HepG2 (cell line): ENCODE measurements around the gene CYP27A1. TPM values are rescaled to one million over a fixed set of nuclear protein-coding genes. Genes with fewer than 3 reads are reported as not detected.

Source experiments
- CHD4 ChIP-seq: fragments of 200-600 bp; sonication (generic); IDR thresholded peaks from 2 replicates; pipeline ENCODE4 v1.7.0; 2017; ENCODE audit warnings: mild to moderate bottlenecking, low read length, borderline replicate concordance
- FOXA1 ChIP-seq, 2 experiments: fragments of 450-650 bp in 1 of 2; sonication (generic) in 1 of 2; formaldehyde crosslinking in 1 of 2; IDR thresholded peaks; 2 replicates each; pipeline versions ENCODE4 v1.4.0 to v1.6.1; 2016 to 2020; ENCODE audit warnings: missing genetic modification reagents in 1 of 2
- KLF15 ChIP-seq: sonication (generic); formaldehyde crosslinking; IDR thresholded peaks from 2 replicates; pipeline ENCODE4 v1.8.1; 2023; ENCODE audit warnings: borderline replicate concordance, mild to moderate bottlenecking, inconsistent platforms, missing genetic modification reagents, mixed read lengths
- MTA1 ChIP-seq: sonication (generic); formaldehyde crosslinking; IDR thresholded peaks from 2 replicates; pipeline ENCODE4 v1.4.0; 2020; ENCODE audit warnings: missing genetic modification reagents, mild to moderate bottlenecking, borderline replicate concordance
- NCOA5 ChIP-seq: sonication (generic); formaldehyde crosslinking; IDR thresholded peaks from 2 replicates; pipeline ENCODE4 v1.4.0; 2020; ENCODE audit warnings: missing genetic modification reagents
- ONECUT2 ChIP-seq: sonication (generic); formaldehyde crosslinking; IDR thresholded peaks from 2 replicates; pipeline ENCODE4 v1.4.0; 2020; ENCODE audit warnings: missing genetic modification reagents
- POLR2A ChIP-seq, 2 experiments: IDR thresholded peaks; 2 replicates each; pipeline ENCODE4 v1.6.1; 2011; ENCODE audit warnings: low read depth in 2 of 2, low read length in 2 of 2, mild to moderate bottlenecking in 1 of 2, moderate library complexity in 1 of 2; ENCODE audit not compliant: insufficient read depth in 1 of 2
- SIX1 ChIP-seq: sonication (generic); formaldehyde crosslinking; IDR thresholded peaks from 2 replicates; pipeline ENCODE4 v1.4.0; 2020; ENCODE audit warnings: missing genetic modification reagents, borderline replicate concordance
- TFDP2 ChIP-seq: sonication (generic); formaldehyde crosslinking; IDR thresholded peaks from 2 replicates; pipeline ENCODE4 v1.4.0; 2020; ENCODE audit warnings: missing genetic modification reagents
- USF2 ChIP-seq, 2 experiments: sonication (generic) in 1 of 2; formaldehyde crosslinking in 1 of 2; IDR thresholded peaks; 2 replicates each; pipeline versions ENCODE4 v1.5.1 to v1.6.1; 2011 to 2020; ENCODE audit warnings: borderline replicate concordance in 1 of 2, low read depth in 1 of 2, low read length in 1 of 2, mild to moderate bottlenecking in 1 of 2, missing genetic modification reagents in 1 of 2, moderate library complexity in 1 of 2
- ZBTB34 ChIP-seq: sonication (generic); formaldehyde crosslinking; IDR thresholded peaks from 2 replicates; pipeline ENCODE4 v1.8.0; 2022; ENCODE audit warnings: mild to moderate bottlenecking, missing genetic modification reagents
- ZBTB39 ChIP-seq: sonication (generic); formaldehyde crosslinking; IDR thresholded peaks from 2 replicates; pipeline ENCODE4 v1.5.0; 2020; ENCODE audit warnings: missing genetic modification reagents
- ZBTB49 ChIP-seq: sonication (generic); formaldehyde crosslinking; IDR thresholded peaks from 2 replicates; pipeline ENCODE4 v1.4.0; 2020; ENCODE audit warnings: missing genetic modification reagents, borderline replicate concordance
- ZFP91 ChIP-seq: sonication (generic); formaldehyde crosslinking; IDR thresholded peaks from 2 replicates; pipeline ENCODE4 v1.9.0; 2022; ENCODE audit warnings: missing genetic modification reagents, mild to moderate bottlenecking, borderline replicate concordance
- ZNF576 ChIP-seq: sonication (generic); formaldehyde crosslinking; IDR thresholded peaks from 2 replicates; pipeline ENCODE4 v1.4.0; 2020; ENCODE audit warnings: mild to moderate bottlenecking, missing genetic modification reagents
- polyA plus RNA-seq, 8 experiments: library from polyadenylated mRNA; depleted of rRNA in 3 of 8; stranded (reverse) in 7 of 8; unstranded in 1 of 8; fragments of >200 nt; fragmentation: Illumina TruSeq in 4 of 8; extraction: Trizol in 4 of 8; gene quantifications; 2 replicates each; pipeline versions ENCODE4 v1.2.1 to v1.2.3, GENCODE V29; 2011 to 2016; ENCODE audit warnings: low read depth in 4 of 8, missing spikeins in 1 of 8, mixed read lengths in 1 of 8; ENCODE audit not compliant: insufficient read depth in 1 of 8
- total RNA-seq, 5 experiments: library from RNA; depleted of rRNA; stranded (reverse); fragments of >200 nt; fragmentation: Illumina TruSeq; extraction: Trizol; gene quantifications; 2 replicates each; pipeline ENCODE4 v1.2.3, GENCODE V29; 2016; ENCODE audit warnings: low read depth in 1 of 5

CYP27A1 gene
- total and polyA plus RNA-seq, 2 of the 13 experiments (the other 11 are each of a cell fraction or from before 2014, with no cell fraction given), result 157 to 266 TPM

GRCh38 chr2:218755567-218756404 lies 26.2 kb upstream of the CYP27A1 start (continued):
- TF ChIP-seq USF2 (IDR thresholded peaks at IDR 0.05; ENCODE audit: low read depth, low read length), result no peak
- no peak for TF ChIP-seq USF2 (CRISPR knock-in tag; IDR thresholded peaks at IDR 0.05; ENCODE audit: borderline replicate concordance)
- peak; percentile 98 for TF ChIP-seq MTA1 (CRISPR knock-in tag)
- peak; percentile 95 for TF ChIP-seq FOXA1 (IDR thresholded peaks at IDR 0.05)
- TF ChIP-seq FOXA1 (CRISPR knock-in tag; IDR thresholded peaks at IDR 0.05), result peak; percentile 100
- TF ChIP-seq TFDP2 (CRISPR knock-in tag), result peak; percentile 52
- TF ChIP-seq ZBTB34 (CRISPR knock-in tag), result peak; percentile 85; the same call in 1 of the 2 replicates
- peak; percentile 75; the same call in 1 of the 2 replicates for TF ChIP-seq NCOA5 (CRISPR knock-in tag)
- no peak; the same call in 1 of the 2 replicates for TF ChIP-seq KLF15 (CRISPR knock-in tag)
- TF ChIP-seq ZNF576 (CRISPR knock-in tag), result no peak
- TF ChIP-seq ZBTB49 (CRISPR knock-in tag), result no peak
- peak; percentile 68 to 75 for TF ChIP-seq POLR2A (IDR thresholded peaks at IDR 0.05; ENCODE audit: insufficient read depth in 1 of 2, low read depth in 2 of 2, low read length in 2 of 2)
- peak; percentile 82 for TF ChIP-seq ONECUT2 (CRISPR knock-in tag)
- TF ChIP-seq ZBTB39 (CRISPR knock-in tag), result peak; percentile 22
- peak; percentile 90; the same call in 1 of the 2 replicates for TF ChIP-seq SIX1 (CRISPR knock-in tag)
- peak; percentile 80; the same call in 1 of the 2 replicates for TF ChIP-seq CHD4
- TF ChIP-seq ZFP91 (CRISPR knock-in tag), result peak; percentile 72; the same call in 1 of the 2 replicates
